Tibial nerve (tissue), 4 donors: ENCODE data around the gene CLCN1. TPM values are rescaled to one million over a fixed set of nuclear protein-coding genes. Genes with fewer than 3 reads are reported as not detected.
A peak's percentile ranks its signal among the peaks of the same experiment; 100 is the strongest.

ENCODE experiments used
- DNase-seq, 2 donors: peaks; one replicate each; pipeline ENCODE4 v3.0.0-alpha.2; 2019; ENCODE audit warnings: low spot score in 2 of 2
- H3K27ac ChIP-seq, 4 donors: fragments of 200-600 bp; sonication (generic) in 3 of 4; one replicate each; pipeline ENCODE4 v1.5.1; 2017 to 2019; ENCODE audit warnings: mild to moderate bottlenecking in 1 of 4
- H3K27me3 ChIP-seq, 2 donors: fragments of 200-600 bp; sonication (generic) in 1 of 2; one replicate each; pipeline versions ENCODE4 v1.5.1 to v1.6.0; 2017 to 2019
- H3K36me3 ChIP-seq, 3 donors: fragments of 200-600 bp; sonication (generic); one replicate each; pipeline ENCODE4 v1.5.1; 2018 to 2019
- H3K4me1 ChIP-seq, 4 donors: fragments of 200-600 bp; sonication (generic) in 3 of 4; one replicate each; pipeline ENCODE4 v1.5.1; 2017 to 2019
- H3K4me3 ChIP-seq, 4 donors: fragments of 200-600 bp; sonication (generic) in 3 of 4; one replicate each; pipeline ENCODE4 v1.5.1; 2017 to 2019; ENCODE audit warnings: mild to moderate bottlenecking in 1 of 4, moderate library complexity in 1 of 4
- H3K9me3 ChIP-seq, 4 donors: fragments of 200-600 bp; sonication (generic) in 3 of 4; one replicate each; pipeline ENCODE4 v1.5.1; 2017 to 2019
- CTCF ChIP-seq, 5 experiments: fragments of 200-600 bp in 3 of 5; fragments of 450-650 bp in 2 of 5; sonication (generic) in 3 of 5; IDR thresholded peaks; one replicate each; pipeline ENCODE4 v1.5.1; 2016 to 2019; ENCODE audit warnings: antibody characterized with exemption in 5 of 5, mild to moderate bottlenecking in 3 of 5, moderate library complexity in 2 of 5
- EP300 ChIP-seq, 2 donors: sonication (generic); formaldehyde crosslinking; IDR thresholded peaks; one replicate each; pipeline ENCODE4 v1.6.1; 2017; ENCODE audit warnings: antibody characterized with exemption in 2 of 2, mild to moderate bottlenecking in 1 of 2
- POLR2A ChIP-seq, 2 donors: fragments of 450-650 bp; IDR thresholded peaks; one replicate each; pipeline ENCODE4 v1.6.1; 2017; ENCODE audit warnings: antibody characterized with exemption in 2 of 2, mild to moderate bottlenecking in 2 of 2, moderate library complexity in 2 of 2
- WGBS, 2 donors: methylation state at CpG; one replicate each; pipeline ENCODE4 v1.1.5; 2018; 5-methylcytosine and 5-hydroxymethylcytosine counted together
- total RNA-seq, 4 donors: library from RNA; depleted of rRNA; stranded (reverse); fragments of >200 nt; gene quantifications; one replicate each; pipeline ENCODE4 v1.1.0, GENCODE V29; 2016

Gene CLCN1
- total RNA-seq, 4 donors from 2014 or later, result not detected

GRCh38 chr7:143361552-143362130 is 45.7 kb downstream of the CLCN1 start:
- Histone ChIP-seq H3K27ac (peak overlapping the region in 1 of 4 donors; percentile 52), H3K4me1 (peaks cover 0 to 23% (median 9%) of the 10 kb centered on the region in 4 donors), H3K9me3 (no peaks in the 10 kb centered on the region), H3K36me3 (no peaks in the 10 kb centered on the region), H3K27me3 (peaks cover 0 to 39% of the 10 kb centered on the region in 2 donors), H3K4me3 (peak overlapping the region; percentile 42 to 78 (median 50))
- DNase-seq, result no peak
- 2 to 4% methylated on average over 29 to 46 of the region's 46 CpGs for WGBS, 2 donors
- TF ChIP-seq POLR2A (IDR thresholded peaks at IDR 0.05) (no peak), EP300 (IDR thresholded peaks at IDR 0.05) (no peak), CTCF (IDR thresholded peaks at IDR 0.05) (no peak)

- WGBS, 2 donors, result 2% methylated on average over 36 to 68 of the region's 112 CpGs
- Histone ChIP-seq H3K4me1 (peaks cover 0 to 23% (median 9%) of the 10 kb centered on the region in 4 donors), H3K36me3 (no peaks in the 10 kb centered on the region), H3K27ac (peak within 1 kb of the TSS in 1 of 4 donors; percentile 52), H3K4me3 (peak within 1 kb of the TSS; percentile 42 to 78 (median 50)), H3K27me3 (peaks cover 0 to 39% of the 10 kb centered on the region in 2 donors), H3K9me3 (no peaks in the 10 kb centered on the region)
- DNase-seq, result no peak
- TF ChIP-seq CTCF (IDR thresholded peaks at IDR 0.05) (no peak), EP300 (IDR thresholded peaks at IDR 0.05) (no peak), POLR2A (IDR thresholded peaks at IDR 0.05) (no peak)
Measured at GRCh38 chr7:143362131-143363015, 46.5 kb downstream of the CLCN1 start, which contains the start of gene FAM131B. Gene FAM131B, minus strand, starts transcription at chr7:143362713. Its CDS starts 110 bp downstream, at chr7:143362603.

- no peaks in the 10 kb centered on the region for H3K9me3 ChIP-seq
- no peak for DNase-seq
- H3K27ac ChIP-seq, result no peak overlapping the region
- TF ChIP-seq CTCF (IDR thresholded peaks at IDR 0.05) (no peak), EP300 (IDR thresholded peaks at IDR 0.05) (no peak), POLR2A (IDR thresholded peaks at IDR 0.05) (no peak)
- H3K4me3 ChIP-seq, result peak overlapping the region in 3 of 4 donors; percentile 29 to 78 (median 42)
- no peaks in the 10 kb centered on the region for H3K36me3 ChIP-seq
- H3K4me1 ChIP-seq, result peaks cover 0 to 23% (median 9%) of the 10 kb centered on the region in 4 donors
- 39 to 51% methylated on average over 15 to 19 of the region's 19 CpGs for WGBS, 2 donors
- H3K27me3 ChIP-seq, result peaks cover 0 to 39% of the 10 kb centered on the region in 2 donors
Measured at GRCh38 chr7:143363016-143363937, 47.4 kb downstream of the CLCN1 start.

- H3K9me3 ChIP-seq, result no peaks in the 10 kb centered on the region
- peaks cover 0 to 14% (median 0%) of the 10 kb centered on the region in 4 donors for H3K4me1 ChIP-seq
- H3K27me3 ChIP-seq, result peaks cover 0 to 14% of the 10 kb centered on the region in 2 donors
- 86 to 91% methylated on average over 4 of the region's 4 CpGs for WGBS, 2 donors
- no peak for DNase-seq
- H3K4me3 ChIP-seq, result no peak overlapping the region
- no peak overlapping the region for H3K27ac ChIP-seq
- TF ChIP-seq EP300 (IDR thresholded peaks at IDR 0.05) (no peak), POLR2A (IDR thresholded peaks at IDR 0.05) (no peak), CTCF (IDR thresholded peaks at IDR 0.05) (no peak)
- H3K36me3 ChIP-seq, result no peaks in the 10 kb centered on the region
Measured at GRCh38 chr7:143367972-143368371, 52.1 kb downstream of the CLCN1 start.
